GM12873 (cell line): Measurements from ENCODE around the gene VAV2.

Experiments
- CTCF ChIP-seq: IDR thresholded peaks from 2 replicates; pipeline ENCODE4 v1.5.1; 2012; ENCODE audit warnings: low read depth, mild to moderate bottlenecking, moderate library complexity, low read length, control low read depth; ENCODE audit not compliant: insufficient read depth; ENCODE audit errors: missing control alignments

Gene VAV2

GRCh38 chr9:133991964-133992779 lies at the start of gene VAV2:
Gene VAV2, minus strand, starts transcription at chr9:133992324. Its CDS starts 46 bp downstream, at chr9:133992278.
- TF ChIP-seq CTCF = no peak

- TF ChIP-seq CTCF = no peak
Measured at GRCh38 chr9:134041649-134041962, 49.5 kb upstream of the VAV2 start.

- TF ChIP-seq CTCF = no peak
Measured at GRCh38 chr9:134040781-134041648, 48.9 kb upstream of the VAV2 start.

GRCh38 chr9:134040176-134040565 lies 48.0 kb upstream of the VAV2 start:
- TF ChIP-seq CTCF = no peak

- TF ChIP-seq CTCF = no peak
Measured at GRCh38 chr9:134039386-134040175, 47.5 kb upstream of the VAV2 start.

- no peak for TF ChIP-seq CTCF
Measured at GRCh38 chr9:134037641-134038040, 45.5 kb upstream of the VAV2 start.

GRCh38 chr9:134036130-134036529 lies 44.0 kb upstream of the VAV2 start:
- TF ChIP-seq CTCF = no peak
